GM20431 (cell line): ENCODE results near the gene MEP1A.

Experiments used
- in situ Hi-C: fragments of 300-500 bp; cut with MseI, MboI; formaldehyde crosslinking; loops from one replicate; pipeline ENCODE4 v1.15.0; 2020; ENCODE audit warnings: low sequenced_read_pairs; ENCODE audit not compliant: unreplicated experiment

Gene MEP1A

DNA sequence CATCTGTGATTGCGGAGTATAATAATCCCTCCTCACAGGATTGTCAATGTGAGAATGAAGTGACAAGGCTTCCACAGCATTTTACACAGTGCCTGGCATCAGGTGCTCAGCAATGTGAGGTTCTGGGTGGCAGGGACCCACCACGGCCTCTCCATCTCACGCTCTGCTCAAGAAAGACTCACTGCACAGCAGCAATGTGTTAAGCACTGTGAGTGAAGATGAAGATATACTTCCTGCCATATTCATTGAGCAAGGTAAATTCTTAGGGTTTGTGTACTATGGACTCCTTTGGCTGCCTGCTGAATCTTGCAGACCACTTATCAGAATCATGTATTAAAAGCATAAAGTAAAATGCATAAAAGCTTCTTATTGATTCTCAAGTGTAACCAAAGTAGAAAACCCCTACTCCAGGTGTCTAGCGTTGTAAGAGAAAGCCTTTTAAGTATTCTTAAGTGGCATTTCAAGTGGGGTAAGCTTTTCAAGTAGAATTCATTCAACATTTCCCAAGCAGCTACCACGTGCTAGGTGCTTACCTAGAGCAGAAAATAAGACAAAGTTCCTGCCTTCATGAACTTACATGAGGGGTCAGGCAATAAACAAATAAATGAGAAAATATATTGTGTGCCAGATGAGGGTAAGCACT is 17.0 kb upstream of the MEP1A start:
- in situ Hi-C loops = no loop called here

DNA sequence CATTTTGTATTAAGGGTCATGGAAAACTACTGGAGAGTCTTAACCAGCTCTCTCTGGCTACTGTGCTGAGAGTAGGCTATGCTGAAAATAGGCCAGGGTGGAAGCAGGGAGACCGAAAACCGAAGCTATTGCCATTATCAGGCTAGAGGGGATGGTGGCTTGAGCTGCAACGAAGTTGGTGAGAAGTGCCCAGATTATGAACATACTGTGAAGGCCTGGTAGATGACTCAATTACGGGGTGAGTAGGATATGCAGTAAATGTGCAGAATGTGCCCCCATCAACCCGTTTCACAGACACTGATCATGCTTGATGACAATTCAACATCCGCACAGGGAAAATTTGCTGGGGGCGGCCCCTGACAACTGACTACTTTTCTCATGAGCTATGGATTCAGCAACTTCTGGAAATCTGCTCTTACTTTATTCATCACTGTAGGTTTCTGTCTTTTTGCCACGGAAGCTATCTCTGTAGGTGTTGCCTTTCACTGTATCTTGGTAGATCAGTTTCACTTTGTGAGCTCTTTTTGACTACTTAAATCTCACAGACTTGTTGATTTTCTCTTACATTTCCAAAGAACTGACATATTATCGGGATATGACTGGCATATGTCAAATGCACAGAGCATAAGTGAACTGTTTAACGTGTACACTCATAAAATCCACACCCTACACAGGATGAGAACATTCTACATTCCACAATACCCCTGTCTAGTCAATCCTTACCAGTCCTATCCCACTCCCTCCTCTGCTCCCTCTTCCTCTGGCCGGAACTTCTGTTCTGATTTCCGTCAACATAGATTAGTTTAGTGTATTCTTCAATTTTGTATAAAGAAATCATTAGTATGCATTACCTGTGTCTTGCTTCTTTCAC is 15.5 kb upstream of the MEP1A start:
- in situ Hi-C loops = no loop called here

DNA sequence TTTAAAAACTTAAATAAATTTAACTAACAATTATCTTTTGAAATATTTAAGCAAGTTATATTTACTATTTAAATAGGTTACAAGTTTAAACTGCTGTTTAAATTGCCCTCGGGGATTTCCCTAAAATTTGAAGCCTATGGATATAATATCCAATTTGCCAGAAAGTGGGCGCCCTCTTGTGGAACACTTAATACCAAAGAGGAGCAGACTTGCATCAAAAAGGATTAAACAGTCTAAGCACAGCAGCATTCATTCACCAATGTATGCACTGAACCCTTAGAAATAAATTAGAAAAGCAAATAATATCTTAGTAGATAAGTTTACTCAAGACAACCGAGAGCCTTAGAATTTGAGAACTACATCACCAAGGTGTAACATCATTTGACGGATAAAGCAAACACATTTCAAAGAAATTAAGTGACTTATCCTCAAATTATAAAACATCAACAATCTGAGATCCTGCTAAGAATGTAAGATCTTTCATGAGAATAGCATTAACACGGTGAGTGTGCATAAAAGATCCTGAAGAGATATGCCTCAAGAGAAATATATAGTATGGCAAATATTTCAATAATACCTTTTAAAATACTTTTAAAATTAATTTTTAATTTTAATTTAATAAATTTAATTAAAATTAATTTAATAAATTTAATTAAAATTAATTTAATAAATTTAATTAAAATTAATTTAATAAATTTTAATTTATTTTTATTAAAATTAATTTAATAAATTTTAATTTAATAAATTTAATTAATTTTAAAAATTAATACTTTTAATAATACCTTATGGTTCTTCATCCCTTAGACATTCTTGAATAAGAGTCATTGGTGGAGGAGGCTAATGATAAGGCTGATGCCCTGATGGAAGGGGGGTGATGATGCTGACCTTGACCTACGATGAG is 11.5 kb upstream of the MEP1A start:
- in situ Hi-C loops = no loop called here

DNA sequence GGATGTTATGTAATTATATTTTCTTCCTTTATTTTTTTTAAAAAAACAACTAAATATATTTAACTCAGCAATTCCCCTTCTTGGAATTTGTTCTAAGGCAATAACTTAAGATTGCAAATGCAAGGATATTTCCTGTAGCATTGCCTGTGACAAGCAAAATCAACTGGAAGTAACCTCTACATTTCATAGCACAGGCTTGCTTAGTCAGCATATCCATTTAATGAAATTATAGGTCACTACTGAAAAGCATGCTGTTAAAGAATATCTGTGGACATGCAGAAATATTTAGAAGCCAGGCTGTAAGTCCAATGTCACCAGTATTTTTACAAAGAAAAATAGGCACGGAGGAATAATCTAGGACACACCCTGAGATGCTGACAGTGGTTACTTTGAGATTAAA is 8.7 kb upstream of the MEP1A start:
- in situ Hi-C loops = no loop called here

DNA sequence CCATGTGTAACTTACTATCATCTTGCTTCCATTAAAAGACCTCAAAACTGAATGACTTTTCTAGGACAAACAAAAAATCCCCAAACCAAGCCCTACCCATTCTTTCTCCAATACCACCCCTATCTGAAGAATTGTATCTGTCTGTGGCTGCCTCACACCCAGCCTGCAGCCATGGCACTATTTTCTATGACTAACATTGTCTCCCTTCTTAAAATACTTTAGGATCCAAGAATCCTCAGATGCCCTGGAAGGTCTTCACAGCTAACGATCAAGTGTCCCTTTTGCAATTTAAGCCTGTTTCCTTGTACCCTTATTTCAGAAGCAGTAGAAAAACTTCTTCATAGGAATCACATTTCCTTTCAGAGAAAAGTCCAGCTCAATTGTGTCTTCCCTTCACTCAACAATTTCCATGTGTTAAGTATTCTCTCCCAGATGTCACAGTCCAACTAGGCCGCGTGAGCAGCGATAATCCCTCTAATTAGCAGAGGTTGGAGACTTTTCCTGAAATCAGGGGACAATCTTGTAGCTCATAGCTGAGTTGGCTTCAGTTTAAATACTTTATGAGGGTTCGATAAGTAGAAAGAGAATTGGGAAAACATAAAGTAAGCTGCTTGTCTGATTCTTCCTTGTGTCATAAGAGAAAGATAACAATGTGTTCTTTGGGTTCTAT is 5.2 kb upstream of the MEP1A start:
- in situ Hi-C loops = no loop called here

DNA sequence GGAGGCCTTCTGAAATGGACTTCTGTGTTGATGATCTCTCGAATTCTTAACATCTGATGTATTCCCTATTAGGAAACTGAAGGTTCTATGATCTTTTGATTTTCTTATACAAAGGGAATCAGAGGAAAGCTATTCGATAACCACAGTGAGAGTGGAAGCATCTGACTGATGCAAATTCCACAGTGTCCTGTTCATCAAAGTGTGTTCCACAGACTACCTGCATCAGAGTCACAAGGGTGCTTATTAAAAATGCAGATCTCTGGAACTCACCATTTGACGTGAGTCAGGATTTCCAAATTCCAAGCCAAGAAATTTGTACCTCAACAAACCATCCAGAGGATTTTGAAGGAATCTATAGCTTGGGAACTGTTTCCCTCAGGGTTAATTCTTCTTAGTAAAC is 4.4 kb upstream of the MEP1A start:
- in situ Hi-C loops = no loop called here

DNA sequence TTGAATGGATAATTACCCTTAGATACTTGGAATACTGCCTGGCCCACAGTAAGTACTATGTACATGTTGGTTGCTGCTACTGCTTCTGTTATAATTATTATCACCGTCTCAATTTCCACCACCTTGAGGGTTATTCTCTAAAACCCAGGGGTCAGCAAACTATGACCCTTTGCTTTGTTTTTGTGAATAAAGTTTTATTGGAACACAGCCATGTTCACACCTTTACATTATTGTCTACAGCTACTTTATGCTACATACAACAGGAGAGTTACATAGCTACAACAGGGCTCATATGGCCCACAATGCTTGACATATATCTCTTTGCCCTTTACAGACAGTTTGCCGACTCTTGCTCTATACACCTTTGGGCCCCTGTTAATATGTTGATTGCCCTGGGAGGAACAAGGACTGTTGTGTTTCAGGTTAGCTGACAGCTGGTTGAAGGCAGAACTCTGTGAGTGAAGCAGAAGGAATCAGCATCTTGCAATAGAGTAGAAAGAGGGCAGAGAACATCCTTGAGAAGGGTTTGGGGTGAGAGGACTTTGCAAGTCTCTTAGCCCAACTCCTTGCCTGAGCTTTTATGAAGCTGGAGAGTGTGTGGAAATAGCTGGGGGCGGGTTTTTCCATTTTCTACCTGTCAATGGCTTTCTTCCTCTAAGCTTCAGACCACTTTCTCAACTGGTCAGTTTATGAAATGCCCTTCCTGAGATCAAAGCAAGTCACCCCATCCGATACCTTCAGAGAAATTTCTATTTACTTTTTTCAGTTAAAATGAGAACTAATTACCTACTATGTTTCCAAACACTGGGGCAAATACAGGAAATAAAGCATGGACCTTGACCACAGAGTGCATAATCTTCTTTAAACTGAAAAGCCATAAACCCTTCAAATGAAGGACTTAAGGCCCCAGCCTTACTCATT is 3.5 kb upstream of the MEP1A start:
- in situ Hi-C loops = no loop called here

DNA sequence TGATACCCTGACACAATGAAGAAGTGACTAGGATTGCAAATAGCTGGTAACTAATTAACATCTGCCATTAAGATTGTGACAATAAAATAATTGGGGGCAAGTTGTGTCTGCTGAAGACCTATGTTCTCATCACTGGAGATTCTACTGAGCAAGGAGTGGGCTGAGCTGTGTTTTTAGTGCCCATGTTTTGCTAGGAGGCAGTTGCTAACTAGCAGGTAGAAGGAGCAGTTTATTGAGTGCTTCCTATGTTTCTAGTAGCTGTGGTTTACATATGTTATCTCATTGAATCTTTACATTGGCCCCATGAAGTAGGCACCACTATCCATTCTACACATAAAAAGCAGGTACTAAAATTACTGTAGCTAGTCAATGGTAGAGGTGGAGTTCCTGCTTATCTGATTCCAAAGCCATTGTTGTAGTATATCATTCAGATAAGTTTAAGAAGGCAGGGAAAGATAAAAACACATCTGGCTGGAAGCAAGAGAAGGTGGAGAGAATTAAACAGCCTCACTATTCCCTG is 2.8 kb upstream of the MEP1A start:
- in situ Hi-C loops = no loop called here

DNA sequence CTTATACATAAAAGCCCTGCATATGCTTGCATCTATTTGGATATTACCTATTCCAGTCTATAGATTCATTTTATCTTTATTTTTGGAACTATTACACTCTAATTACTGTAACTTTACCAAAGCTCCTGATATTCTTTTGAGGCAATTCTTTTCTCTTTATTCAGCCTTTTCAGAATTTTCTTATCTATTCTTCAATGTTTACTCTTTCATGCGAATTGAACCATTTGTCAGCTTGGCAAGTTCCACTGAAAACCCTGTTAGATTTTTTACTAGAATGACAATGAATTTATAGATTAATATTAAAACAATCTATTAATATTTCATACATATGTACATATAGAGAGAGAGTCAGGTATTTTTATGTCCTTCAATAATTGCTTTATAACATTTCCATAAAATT is 554 bp upstream of the MEP1A start:
- in situ Hi-C loops = no loop called here

DNA sequence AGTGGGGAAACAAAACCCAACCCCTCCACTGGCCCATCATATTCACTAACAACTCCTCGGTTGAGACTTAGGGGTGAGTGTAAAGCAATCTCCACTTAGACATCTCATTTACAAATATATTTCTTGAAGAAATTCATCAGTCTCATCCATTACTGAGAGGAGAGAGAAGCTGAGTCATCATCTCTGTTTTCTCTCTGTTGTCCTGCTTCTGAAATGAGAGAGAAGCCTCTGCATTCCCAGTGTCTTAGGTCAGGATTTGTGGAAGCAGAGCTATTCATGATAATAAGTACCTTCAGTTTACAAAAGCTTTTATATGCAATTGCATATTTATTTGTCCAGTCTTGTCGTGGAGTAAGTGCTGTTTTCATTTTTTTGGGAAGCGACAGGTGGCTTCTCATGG is 879 bp downstream of the MEP1A start:
- in situ Hi-C loops = no loop called here

DNA sequence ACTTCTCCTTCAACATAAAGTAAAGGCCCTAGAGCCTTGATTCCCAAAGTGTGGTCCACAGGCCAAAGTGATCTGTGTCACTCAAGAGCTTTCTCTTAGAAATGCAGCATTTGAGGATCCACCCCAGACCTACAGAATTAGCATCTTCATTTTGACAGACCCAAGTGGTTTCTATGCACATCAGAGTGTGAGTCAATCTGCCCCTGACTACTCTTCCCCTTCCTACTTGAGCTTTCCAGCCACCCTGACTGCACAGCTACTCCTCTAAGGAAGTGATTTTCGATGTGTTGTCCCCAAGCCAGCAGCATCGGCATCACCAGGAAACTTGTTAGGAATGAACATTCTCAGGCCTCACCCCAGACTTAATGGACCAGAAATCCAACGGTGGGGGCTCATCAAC is 2.6 kb downstream of the MEP1A start:
- in situ Hi-C loops = no loop called here

DNA sequence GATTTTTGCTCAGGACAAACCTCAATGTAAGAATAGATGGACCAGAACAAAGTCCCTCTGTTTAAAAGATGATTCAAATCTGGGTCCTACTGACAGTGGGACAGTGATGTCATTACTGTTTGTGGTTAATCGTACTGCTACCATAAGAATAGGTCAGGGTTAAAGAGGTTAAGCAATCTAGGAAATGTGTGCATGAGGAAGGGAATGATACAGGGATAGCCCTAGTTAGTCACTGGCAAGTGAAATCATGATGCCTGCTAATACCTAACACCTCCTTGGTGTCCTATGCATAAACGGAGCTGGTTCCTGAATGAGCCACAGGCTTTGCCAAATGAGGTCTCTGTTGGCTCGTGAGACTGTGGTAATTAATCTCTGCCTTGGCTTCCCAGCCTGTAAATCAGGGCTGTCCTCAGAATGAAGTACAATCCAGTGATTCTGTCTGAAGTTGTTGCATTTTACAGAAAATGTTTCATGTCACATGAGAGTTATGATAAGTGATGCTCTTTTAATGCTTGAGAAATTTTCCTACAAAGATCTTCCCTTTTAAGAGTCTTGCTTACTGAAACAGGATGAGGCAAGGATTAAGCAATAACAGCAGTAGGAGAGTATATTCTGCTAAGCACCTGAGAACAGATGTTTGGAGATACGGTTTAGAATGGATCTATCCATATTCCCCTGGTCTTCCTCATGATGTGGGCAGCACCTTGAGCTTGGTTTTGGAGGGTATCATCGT is 3.8 kb downstream of the MEP1A start:
- in situ Hi-C loops = no loop called here

DNA sequence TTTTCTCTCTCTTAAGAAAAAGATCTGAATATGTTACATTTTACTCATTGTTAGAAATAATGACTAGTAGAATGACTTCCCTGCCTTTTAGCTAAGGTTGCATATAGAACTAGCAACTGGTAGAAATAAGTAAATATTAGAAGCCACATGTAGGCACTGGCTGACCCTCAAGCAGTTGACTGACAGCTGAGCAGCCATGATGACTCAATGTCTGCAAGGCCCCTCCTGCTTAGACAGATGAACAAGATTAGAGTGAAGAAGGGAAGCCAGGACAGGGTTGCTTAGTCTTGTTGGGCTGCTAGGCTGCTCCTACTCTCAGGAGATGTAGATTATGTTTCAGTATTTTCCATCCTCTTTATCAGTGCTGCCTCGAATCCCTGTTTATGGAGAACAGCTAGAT is 6.5 kb downstream of the MEP1A start:
- in situ Hi-C loops = no loop called here

DNA sequence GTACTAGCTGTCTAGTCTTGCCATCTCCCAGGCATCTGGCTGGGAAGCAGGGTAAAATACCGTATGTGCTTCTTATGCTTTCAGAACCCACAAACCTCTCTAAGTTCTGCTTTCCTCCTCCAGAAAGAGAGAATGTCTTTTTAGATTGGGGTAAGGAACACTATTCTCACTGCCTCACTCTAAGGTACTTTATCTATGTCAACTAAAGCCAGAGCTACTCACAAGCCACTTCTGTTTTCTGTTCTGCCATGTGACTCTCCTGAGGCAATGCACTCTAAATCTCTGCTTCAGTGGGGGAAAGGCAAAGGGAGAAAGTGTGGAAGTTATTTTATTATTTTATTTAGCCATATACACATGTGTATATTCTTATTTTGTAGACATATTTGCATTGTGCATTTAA is 15.6 kb downstream of the MEP1A start:
- in situ Hi-C loops = no loop called here

DNA sequence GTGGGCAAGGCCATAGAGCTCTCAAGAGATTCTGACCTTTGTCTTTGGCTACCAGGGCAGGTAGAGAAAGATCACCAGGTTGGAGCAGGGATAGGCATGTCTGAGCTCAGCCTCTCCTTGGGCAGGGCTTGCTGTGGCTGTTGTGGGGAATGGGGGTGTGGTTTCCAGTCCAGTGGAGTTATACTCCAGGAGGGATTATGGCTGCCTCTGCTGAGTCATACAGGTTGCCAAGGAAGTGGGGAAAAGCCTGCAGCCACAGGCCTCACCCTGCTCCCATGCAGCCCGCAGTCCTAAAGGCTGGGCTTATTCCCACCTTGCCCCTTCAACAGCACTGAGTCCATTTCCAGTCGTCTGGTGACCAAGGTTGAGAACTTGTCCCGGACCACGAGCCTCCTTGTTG is 21.9 kb downstream of the MEP1A start:
- in situ Hi-C loops = no loop called here

DNA sequence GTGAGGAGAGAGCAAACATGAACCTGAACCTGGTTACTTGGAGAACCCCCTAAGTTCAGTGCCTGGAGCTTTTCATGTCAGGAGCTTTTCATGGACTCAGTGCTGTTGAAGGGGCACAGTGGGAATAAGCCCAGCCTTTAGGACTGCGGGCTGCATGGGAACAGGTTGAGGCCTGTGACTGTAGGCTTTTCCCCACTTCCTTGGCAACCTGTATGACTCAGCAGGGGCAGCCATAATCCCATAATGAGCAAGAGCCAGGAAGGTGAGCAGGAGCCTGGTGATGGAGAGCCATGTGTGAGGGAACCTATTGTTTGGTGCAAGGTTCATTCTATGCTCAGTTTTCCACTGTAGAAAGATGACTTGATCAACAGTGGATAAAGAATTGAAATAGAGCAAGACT is 23.4 kb downstream of the MEP1A start:
- in situ Hi-C loops = no loop called here

DNA sequence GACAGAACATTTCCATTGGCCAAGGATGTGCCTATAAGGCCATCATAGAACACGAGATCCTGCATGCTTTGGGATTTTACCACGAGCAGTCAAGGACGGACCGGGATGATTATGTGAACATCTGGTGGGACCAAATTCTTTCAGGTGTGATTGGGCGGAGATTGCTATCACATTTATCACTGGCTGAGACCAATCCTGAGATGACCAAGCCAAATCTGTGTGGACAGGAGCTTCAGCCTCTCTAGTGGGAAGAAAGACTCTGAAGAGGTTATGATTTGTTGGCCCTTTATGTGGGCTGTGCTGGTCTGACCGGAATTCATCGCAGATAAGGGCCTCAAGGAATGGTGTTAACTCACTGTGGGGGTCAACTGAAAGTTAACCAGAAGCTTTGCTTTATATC is 26.4 kb downstream of the MEP1A start:
- in situ Hi-C loops = no loop called here

DNA sequence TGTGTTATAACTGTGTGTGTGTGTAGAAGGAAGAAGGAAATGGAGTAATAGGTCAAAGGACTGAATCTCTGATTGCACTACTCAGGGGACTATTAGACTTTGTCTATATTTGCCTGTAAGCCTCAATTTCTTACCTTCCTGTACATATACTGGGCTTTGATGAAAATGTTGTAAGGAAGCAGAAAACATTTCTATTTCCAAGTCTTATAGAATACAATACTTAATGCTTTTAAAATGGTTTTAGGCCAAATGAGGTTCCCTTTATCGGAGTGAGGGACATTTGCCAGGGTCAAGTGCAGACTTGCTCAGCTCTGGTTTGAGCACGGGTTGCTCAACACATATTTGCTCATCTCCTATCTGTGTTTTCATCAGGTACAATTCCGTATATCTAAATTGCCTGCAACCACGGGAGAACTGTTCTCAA is 28.3 kb downstream of the MEP1A start:
- in situ Hi-C loops = no loop called here
